NCI-H2196 treated with DMSO at 0.1 percent for 48 hours (cell line): ENCODE data around the gene AGA.

Experiments
- DNase-seq: peaks from one replicate; lab custom pipeline; 2025; ENCODE audit not compliant: unreplicated experiment; lab: John Stamatoyannopoulos, UW

Gene AGA

DNA sequence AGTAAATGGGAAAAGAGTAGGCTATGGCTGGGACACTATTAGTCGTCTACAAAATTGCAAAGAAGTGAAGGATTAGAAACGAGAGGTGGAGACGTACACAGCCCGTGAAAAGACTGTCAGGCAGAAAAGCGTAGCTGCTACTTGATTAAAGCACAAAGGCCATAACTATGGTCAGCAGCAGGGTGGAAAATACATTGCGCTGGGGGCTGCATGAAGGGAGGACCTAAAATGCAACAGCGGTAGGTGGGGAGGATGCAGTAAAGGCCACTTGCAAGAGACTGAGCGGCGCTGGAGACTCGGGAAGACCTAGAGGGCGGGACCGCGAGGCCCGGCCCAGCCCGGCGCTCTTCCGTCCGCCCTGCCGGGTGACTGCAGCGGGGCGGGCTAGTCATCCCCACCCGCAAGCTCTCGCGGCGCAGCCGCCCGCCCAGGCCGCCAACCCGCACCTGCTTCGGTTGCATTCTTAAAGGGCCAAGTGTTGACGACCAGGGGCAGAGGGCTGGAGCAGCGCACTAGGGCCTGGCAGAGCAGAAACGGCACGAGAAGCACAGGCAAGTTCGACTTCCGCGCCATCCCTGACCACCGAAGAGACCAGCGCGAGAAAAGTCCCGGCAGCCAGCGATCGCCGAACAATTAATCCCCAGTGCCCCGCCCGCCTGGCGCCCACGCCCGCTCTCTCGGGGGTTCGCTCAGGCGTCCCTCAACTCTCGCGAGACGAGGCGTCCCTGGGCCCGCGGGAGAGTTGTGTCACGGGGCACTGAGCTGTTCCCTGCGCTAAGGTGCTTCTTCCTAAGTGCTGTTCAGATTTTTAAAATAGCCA is at the start of gene AGA:
TSS of gene AGA (minus strand) at position 635 of the 820 bp plus-strand sequence. CDS start at position 573, 62 bp downstream.
- DNase-seq, result peak; percentile 53

DNA sequence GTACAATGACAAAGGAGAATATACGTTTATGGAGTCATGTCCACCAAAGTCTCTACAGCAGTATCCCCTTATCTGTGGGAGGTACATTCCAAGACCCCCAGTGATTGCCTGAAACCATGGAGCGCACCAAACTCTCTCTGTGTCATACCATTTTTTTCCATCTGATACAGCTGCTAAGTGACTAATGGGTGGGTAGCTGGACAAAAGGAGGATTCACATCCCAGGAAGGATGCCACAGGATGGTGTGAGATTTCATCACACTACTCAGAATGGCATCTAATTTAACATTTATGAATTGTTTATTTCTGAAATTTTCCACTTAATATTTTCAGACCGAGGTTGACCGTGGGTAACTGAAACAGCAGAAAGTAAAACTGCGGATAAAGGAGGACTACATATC is 49.8 kb upstream of the AGA start:
- no peak for DNase-seq

DNA sequence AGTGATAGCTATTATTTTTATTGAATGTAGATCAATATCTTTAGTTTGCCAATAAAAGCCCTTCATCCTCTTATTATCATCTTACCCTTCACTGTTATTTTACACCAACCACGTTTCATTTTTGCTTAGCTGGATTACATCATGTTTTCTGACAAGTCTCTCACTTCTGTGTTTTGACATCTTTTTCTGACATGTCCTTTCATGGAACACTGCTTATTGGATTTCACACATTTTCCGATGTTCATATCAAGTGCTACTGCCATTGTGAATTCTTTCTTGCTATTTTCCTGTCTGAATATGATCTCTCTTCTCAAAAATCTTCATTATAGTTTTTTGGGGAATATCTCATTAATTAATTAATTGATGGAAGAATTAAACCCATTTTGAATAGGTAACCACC is 48.5 kb upstream of the AGA start:
- DNase-seq, result no peak

DNA sequence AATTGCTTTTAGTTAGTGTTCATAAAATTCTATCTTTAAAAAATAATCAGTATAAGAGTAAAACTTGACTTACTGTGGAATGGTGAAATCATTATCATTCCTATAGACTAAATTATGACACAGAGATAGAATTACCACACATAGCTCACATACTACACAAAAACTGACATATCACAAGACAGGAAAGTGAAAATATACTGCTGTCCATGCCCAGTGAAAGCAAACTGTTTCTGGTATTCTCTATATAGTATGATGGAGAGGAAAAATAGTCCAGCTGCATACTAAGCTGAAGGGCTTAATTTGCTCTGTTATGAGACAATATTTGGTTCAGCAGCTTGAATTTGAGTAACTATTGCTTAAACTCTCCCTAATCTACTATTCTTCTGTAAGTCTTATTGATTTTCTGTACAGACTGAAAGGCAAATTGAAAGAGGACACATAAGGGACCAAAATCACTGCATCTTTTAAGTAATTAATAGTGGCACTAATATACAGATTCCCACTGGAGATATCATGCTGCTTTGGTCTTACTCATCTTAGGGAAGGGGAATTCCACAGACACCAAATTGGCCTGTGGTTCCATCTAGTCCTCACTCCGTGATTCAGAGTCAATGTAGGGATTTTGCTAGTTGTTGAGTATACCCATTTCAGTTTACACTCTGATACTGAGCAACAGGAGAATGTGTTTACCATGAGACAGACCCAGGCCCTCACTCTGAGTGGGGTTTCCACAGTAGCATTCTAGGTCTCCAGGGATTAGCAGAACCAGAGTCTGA is 47.4 kb upstream of the AGA start:
- no peak for DNase-seq

DNA sequence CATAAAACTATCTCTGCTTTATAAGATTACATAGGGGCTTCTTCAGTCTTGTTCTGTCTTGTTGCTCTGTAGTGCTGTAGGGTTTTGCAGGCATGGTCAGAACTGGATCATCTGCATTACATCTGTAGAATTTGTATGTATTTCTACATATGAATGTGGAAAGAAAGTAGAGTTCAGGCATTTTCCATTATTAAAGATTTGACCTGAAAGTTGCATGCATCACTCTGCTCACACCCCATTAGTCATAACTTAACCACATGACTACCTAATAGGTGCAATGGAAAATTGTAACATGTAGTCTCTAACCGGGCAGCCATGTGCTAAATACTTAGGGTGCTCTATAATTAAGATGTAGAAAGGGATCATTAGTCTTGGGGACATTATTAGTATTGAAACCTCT is 45.7 kb upstream of the AGA start:
- no peak for DNase-seq

DNA sequence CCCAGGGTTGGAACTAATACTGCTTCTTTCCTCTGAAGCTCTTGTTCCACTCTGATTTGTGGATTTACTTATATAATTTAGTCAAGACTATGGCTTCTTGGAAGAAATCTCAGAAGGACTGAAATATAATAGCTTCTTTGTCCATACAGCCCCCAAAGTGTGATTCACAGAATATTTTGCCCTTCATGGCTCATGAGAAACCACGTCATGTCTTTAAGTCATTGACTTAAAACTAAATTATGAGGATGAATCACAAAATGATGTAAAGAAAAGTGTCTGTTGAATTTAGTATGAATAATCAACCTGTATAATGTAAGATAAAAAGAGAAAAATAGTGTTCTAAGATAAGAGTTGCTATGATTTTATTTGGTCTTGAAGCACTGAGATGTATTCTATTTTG is 43.3 kb upstream of the AGA start:
- no peak for DNase-seq

DNA sequence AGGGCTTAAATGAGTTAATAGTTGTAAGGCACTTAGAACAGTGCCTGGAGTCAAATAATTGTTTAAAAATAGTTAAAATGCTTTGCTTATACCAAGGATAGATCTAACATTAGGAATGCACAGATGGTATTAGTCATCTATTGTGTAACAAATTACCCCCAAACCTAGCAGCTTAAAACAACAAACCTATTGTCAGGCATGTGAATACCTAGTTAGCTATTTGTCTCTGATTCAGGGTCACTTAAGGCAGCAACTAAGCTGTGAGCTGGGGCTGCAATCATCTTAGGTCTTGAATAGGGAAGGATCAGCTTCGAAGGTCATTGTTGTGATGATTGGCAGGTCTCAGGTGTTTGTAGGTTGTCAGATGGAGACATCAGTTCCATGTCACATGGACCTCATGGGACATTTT is 42.4 kb upstream of the AGA start:
- DNase-seq, result no peak

DNA sequence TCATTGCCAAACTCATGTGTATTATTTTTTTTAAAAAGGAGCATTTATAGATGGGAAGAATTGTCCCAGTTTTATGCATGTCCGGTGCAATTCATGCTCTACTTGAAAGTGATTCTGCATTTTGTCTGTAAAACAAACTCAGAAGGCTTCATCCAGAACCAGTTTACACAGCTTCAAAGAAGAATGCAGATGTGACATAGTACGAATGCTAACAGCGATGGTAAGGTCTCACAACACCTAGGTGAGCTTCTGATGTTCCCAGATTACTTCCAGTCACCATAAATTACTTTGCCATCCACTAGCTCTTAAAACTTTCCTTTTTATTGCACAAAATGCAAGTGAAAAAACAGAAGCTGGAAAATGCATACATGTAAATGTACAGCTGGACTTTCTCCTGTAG is 41.5 kb upstream of the AGA start:
- no peak for DNase-seq

DNA sequence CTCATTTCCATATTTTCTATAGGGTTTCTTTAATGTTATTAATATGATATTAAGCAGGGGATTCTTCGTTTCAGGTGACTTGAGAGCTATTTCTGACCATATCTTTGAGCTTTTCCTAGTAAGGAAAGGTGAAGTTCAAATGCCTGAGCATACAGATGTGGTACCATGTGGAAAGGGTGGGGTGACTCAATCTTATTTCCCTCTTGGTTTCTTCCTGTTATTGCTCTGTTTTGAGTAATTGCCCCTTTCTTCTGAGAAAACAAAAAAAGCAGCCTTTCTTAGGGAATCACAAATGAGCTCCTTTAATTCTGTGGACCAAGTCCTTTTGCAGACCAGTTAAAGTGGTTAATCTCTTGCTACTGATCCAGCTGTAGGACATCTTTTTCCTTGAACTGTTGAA is 41.0 kb upstream of the AGA start:
- no peak for DNase-seq

DNA sequence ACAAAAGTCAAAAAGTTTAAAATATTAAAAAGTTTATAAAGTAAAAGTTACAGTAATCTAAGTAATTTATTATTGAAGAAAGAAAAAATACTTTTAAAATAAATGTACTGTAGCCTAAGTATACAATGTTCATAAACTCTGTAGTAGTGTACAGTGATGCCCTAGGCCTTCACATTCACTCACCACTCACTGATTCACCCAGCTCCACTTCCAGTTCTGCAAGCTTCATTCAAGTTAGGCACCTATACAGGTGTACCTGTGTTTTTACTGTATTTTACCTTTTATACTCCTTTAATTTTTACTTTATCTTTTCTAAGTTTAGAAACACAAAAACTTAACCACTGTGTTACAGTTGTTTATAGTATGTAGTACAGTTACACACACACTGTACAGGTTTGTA is 40.1 kb upstream of the AGA start:
- DNase-seq, result no peak

DNA sequence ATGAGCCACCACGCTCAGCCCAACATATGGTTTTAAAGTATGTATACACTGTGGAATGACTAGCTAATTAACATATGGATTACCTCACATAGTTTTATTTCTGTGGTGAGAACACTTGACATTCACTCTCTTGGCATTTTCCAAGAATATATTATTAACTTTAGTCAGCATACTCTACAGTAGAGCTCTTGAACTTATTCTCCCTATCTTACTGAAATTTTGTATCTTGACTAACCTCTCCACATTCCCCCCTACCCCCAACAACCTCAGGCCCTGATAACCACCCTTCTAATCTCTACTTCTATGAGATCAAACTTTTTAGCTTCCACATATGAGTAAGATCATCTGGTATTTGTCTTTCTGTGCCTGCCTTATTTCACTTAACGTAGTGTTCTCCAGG is 38.6 kb upstream of the AGA start:
- no peak for DNase-seq

DNA sequence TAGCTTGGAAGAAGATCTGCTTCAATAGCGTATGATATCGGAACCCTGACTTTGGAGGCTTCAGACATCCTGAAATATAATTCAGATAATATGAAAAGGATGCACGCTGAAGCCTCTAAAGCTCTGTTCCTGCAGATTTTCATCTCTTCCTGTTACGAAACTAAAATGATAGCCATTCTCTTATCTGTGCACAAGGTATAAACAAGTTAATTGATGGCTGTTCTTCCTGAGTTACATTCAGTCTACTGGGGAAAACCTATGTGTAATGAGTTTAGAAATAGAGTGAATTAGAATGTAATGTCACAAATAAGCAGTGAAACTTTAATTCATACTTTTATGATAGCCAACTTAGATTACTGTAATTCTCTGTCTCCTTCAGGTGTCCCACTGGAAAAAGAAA is 36.8 kb upstream of the AGA start:
- no peak for DNase-seq

DNA sequence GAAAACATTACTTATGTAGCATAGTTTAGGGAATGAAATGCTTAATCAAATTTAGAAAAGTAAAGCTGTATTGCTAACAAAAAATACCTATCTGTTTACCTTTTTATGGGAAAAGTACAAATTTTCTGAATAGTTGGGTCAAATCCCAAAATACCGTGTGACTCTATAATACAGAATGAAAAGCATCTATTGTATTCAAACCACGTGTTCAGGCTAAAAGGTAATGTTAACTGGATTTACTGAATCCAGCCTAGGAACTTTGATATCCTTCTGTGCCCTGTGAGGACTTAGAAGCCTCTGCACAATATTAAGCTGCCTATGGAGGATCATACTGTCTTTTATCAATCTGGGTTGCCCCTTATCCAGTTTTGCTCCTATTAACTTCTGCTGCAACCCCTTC is 36.3 kb upstream of the AGA start:
- no peak for DNase-seq

DNA sequence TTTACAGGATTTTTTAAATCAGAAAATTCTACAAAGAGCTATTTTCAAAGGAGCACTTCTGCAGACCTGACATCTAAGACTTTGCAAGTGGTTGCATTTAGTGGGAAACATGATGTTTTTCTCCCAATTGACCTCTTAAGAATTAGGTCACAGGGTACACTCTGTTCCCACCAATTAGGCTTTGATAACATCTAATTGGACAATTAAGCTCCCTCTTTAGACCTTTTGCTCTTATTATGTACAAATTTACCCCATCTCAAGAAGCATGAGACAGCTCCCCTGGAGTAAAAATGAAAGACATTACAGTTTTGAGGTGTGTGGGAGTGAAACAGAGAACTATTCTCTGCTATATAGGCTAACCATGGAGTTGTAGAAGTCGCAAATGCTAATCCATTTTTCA is 31.8 kb upstream of the AGA start:
- DNase-seq, result no peak

DNA sequence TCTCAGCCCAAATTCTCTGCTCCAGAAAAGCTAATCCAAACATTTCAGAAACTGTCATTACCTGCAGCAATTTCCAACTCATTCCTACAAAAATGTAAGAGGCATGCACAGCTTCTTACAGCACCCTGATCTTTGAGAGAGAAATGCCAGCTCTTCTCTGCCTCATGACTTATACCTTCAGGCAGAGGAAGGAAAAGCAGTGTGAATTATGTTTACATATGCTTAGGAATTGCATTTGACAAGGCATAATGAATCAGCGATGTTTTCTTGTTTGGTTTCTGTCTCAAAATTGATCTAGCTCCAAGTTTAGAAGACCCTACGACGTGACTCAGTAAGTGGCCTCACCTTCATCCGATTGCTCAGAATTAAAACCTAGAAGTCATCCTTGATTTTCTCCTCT is 21.8 kb upstream of the AGA start:
- DNase-seq, result no peak

DNA sequence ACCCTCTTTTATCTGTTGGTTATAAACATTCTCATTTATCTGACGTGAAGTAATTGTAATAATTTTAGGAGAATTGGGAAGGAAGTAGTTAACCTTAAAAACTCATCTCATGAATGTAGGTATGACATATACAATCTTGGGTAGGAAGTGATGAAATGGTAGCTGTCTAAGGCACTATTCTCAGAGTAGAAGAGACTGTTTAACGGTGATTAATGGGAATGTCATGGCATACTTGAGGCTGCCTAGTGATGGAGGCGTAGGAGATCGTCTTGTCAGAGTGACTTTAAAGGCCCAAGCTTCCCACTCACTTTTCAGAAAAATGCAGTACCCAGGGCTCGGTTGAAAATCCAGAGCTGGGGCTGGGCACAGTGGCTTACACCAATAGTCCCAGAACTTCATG is 19.4 kb upstream of the AGA start:
- DNase-seq, result no peak

DNA sequence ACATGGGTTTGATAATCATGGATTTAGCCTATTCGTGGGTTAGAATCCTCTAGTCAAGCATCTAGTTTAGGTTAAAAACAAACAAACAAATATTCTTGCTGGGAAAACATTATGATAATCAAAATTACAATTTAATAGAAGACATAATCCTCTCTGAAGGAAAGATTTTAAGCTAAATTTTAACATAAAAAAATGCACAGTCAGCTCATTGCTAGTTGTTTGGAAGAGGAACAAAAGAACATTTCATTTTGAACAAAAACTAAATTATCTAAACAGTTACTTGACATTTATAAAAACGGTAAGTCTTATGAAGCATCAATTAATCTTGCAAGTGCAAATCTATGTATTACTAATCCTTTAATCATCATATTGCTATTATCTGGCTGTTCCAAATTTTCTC is 18.2 kb upstream of the AGA start:
- DNase-seq, result no peak

DNA sequence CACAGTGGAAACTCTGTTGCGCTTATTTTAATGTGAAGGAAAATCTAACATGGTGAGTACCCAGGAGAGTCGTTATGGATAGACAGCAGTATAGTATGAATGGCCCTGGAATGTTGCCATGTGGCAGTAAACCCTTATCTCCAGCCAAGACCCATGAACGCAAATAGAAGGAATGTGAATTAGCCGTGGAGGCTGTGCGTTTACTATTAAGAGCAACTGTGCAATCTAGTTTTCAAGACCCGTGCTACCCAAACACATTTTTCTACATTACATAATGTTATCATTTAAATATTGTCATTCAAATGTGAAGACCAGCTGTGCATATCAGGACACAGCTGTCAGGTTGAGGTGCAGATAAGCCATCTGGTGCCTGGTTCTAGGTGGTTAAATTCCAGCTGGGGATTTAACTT is 13.3 kb upstream of the AGA start:
- DNase-seq, result no peak

DNA sequence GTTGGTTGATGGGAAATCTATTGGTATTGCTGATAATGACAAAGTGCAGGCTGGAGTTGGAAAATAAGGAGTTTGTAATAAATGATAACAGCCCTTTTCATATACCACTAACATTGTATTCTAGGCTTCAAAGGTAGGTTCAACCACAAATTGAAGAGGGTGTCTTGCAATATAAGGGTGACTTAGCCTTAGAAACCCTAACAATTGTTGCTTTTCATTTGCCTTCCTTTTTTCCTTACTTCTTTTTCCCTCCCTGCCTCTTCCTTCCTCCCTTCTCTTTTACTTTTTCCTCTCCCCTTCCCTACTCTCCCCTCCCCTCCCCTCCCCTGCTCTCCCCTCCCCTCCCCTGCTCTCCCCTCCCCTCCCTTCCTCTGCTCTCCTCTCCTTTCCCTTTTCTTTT is 10.9 kb upstream of the AGA start:
- no peak for DNase-seq

DNA sequence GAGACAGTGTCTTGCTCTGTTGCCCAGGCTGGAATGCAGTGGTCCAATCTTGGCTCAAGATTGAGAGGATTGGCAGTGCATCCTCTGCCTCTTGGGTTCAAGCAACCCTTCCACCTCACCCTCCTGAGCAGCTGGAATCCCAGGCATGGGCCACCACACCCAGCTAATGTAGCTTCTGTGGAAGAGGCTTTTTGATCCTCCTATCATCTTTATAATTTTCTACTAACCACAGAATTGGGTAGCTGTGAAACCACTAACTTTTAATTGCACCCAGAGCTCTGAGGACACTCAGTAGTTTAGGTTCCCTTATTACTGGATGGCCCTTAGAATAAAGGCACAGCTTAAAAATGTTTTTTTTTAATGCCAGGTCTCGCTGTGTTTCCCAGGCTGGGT is 8.9 kb upstream of the AGA start:
- DNase-seq, result no peak

DNA sequence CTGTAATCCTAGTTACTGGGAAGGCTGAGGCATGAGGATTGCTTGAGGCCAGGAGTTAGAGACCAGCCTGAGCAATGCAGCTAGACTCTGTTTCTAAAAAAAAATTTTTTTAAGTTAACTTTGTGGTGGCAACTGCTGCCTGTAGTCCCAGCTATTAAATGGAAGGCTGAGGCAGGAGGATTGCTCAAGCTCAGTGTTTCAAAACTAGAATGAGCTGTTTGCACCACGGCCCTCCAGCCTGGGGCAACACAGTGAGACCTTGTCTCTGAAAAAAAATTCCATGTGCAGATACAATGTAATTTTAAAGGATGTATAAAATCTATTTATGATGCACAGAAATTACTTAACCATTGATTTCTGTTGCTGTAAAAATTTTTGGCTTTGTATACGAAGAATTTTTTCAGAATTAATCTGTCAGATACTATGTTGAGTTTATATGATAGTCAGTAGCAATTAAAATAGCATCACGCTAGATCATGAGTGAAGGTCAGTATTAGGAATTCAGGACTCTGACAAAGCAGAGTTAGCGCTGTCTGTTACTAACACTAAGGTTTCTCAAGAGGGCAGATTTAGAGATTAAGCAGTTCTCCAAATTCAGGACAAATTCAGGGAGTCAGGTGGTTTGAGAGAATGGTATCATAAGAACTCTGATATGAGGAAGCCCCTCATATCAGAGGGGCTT is 8.3 kb upstream of the AGA start:
- no peak for DNase-seq

DNA sequence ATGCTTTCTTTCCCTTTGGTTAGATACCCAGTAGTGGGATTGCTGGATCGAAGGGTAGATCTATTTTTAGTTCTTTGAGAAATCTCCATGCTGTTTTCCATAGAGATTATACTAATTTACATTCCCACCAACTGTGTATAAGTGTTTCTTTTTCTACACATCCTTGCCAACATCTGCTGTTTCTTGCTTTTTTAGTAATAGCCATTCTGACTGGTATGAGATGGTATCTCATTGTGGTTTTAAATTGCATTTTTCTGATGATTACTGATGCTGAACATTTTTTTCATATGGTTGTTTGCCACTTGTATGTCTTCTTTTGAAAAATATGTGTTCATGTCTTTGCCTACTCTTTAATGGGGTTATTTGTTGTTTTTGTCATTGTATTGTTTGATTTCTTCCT is 6.6 kb upstream of the AGA start:
- no peak for DNase-seq
